ENCODE data around the gene OTUD1.

Gene OTUD1

DNA sequence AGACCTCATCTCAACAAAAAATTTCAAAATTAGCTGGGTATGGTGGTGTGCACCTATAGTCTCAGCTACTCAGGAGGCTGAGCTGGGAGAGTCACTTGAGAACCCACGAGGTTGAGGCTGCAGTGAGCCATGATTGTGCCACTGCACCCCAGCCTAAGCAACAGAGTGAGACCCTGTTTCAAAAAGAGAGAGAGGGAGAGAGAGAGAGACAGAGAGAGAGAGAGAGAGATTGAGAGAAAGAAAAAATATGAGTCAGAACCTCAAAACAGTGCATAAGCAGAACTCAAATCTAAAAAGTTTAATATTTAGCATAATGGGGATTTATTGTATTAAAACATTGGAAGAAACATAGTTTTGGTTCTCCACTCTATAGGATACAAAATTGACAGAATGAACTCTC lies 17.5 kb upstream of the OTUD1 start:
- no peak for DNase-seq (ENCODE audit: low read depth, low spot score)

DNA sequence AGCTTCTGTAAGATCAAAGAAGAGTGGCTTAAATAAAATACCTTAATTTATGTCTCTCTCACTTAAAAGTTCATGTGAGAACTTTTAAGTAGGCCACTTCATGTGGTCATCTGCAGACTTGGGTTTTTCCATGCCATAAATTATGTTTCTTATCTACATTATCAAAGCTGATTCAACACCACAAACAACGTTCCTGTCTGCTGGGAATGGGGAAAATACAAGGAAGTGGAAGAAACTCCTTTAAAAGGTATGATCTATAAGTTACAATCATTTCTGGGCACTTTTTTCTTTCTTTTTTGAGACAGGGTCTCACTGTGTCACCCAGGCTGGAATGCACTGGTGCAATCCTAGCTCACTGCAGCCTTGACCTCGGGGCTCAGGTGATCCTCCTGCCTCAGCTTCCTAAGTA lies 16.9 kb upstream of the OTUD1 start:
- DNase-seq (ENCODE audit: low read depth, low spot score), result no peak

DNA sequence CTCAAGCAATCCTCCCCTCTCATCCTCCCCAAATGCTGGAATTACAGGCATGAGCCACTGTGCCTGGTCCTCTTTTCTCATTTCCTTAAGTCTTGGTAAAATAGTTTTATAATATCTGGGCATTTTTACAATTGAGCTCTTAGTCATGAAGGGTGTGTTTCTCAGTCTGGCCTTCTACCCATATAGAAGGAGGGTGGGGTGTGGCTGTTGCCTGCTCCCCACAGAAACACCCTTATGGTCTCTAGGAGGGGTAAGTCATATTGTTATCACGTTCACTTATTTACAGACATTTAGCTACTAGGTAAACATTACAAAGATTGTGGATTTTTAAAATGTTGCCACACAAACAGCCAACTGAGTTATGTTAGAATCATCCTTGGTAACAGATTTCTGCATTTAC lies 6.7 kb upstream of the OTUD1 start:
- DNase-seq (ENCODE audit: low read depth, low spot score), result no peak

DNA sequence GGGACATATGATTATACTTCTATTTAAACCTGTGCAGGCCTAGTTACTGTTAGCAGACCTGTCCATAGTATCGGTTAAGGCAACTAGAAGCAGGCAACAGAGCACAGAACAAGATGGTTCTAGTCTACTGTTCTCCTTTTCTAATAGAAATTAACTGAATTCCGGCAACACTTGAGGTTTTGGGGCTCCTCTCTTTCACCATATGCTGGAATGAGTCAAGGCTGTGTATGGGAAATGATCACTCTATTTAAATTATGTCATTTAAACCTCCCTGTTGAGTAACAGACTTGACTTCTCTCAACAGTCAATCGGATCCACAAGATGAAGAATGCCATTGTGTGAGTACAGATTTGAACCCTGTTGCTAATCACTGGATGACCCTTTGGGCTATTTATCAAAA lies 6.2 kb upstream of the OTUD1 start:
- no peak for DNase-seq (ENCODE audit: low read depth, low spot score)

DNA sequence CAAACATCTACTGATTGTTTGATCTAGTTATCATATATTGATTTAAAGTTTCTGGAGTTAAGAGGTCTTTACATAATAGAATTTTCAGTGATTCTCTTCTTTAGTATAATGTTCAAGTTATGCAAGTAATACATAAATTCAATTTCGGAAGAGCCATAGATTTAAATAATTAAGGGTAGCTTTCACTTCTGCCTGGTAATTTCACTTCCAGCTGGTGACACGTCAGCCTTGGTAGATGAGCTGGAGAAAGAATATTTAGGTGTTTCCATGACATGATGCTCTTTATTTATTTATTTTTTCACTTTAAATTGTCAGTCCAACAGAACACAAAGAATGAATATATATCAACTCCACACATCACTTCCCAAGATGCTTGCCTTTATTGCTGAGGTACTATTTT lies 5.2 kb upstream of the OTUD1 start:
- no peak for DNase-seq (ENCODE audit: low read depth, low spot score)

DNA sequence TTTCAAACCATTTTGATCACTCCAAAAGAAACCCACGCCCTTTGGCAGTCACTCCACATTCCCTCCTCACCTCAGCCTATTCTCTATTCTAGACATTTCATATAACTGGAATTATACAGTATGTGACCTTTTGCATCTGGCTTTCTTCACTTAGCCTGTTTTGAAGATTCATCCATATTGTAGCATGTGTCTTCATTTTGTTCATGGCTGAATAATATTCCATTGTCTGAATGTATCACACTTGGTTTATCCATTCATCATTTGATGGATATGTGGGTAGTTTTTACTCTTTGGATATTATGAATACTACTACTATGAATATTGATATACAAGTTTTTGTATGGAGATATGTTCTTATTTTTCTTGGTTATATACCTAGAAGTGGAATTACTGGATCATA lies 3.5 kb upstream of the OTUD1 start:
- DNase-seq (ENCODE audit: low read depth, low spot score), result no peak

DNA sequence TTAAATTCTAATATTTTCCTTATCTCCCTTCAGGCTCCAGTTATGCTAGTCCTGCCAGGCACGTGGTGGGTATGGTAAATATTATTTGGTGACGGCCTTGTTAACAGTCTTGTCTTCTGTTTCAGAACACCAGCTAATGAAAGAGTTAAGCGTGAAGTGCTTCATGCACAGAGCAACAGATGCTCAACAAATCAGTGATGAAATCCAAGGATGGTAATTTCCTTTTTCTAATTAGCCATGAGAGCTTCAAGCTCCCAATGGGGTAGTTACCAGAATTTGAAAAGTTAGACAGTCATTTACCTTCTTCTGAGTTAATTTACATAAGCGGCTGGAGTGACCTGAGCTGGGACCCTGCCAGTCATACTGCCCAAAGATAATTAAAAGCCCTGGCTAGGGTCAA lies 1.9 kb upstream of the OTUD1 start:
- DNase-seq (ENCODE audit: low read depth, low spot score), result no peak

DNA sequence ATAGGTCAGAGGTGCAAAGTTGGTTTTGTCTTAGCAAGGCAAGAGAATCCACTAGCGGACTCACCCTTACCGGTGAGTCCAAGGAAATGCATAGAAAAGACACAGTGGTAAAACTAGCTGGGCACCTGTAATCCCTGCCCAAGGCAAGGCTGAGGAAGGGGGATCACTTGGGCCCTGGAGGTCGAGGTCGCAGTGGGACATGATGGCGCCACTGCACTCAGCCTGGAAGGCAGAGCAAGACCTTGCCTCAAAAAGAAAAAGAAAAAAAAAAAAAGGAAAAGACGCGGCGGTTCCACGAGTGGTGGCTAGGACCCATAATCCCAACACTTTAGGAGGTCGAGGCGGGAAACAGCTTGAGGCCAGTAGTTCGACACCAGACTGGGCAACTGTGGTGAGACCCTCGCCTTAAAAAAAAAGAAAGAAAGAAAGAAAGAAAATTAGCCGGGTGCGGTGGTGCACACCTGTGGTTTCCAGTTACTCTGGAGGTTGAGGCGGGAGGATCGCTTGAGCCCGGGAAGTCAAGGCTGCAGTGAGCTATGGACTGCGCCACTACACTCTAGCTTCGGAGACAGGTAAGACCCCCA lies 820 bp upstream of the OTUD1 start:
- DNase-seq (ENCODE audit: low read depth, low spot score), result no peak

DNA sequence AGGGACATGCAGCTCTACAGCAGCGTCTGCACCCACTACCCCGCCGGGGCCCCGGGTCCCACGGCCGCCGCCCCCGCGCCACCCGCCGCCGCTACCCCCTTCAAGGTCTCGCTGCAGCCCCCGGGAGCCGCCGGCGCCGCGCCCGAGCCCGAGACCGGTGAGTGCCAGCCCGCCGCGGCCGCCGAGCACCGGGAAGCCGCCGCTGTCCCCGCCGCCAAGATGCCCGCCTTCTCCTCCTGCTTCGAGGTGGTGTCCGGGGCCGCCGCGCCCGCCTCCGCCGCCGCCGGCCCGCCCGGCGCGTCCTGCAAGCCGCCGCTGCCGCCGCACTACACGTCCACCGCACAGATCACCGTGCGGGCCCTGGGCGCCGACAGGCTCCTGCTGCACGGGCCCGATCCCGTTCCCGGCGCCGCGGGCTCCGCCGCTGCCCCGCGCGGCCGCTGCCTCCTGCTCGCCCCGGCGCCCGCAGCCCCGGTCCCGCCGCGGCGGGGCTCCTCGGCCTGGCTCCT lies 631 bp downstream of the OTUD1 start:
- no peak for DNase-seq (ENCODE audit: low read depth, low spot score)

DNA sequence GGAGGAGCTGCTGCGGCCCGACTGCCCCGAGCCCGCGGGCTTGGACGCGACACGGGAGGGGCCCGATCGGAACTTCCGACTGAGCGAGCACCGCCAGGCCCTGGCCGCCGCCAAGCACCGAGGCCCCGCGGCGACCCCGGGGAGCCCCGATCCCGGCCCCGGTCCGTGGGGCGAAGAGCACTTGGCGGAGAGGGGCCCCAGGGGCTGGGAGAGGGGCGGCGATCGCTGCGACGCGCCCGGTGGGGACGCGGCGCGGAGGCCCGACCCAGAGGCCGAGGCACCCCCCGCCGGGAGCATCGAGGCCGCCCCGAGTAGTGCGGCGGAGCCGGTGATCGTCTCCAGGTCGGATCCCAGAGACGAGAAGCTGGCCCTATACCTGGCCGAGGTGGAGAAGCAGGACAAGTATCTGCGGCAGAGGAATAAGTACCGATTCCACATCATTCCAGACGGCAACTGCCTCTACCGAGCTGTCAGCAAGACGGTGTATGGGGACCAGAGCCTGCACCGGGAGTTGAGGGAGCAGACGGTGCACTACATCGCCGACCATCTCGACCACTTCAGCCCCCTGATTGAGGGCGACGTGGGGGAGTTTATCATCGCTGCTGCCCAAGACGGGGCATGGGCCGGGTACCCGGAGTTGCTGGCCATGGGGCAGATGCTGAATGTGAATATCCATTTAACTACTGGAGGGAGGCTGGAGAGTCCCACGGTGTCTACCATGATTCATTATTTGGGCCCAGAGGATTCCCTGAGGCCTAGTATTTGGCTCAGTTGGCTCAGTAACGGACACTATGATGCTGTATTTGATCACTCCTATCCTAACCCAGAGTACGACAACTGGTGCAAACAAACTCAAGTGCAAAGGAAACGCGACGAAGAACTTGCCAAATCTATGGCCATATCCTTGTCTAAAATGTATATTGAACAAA lies 1.4 kb downstream of the OTUD1 start:
- DNase-seq (ENCODE audit: low read depth, low spot score), result peak; percentile 47

DNA sequence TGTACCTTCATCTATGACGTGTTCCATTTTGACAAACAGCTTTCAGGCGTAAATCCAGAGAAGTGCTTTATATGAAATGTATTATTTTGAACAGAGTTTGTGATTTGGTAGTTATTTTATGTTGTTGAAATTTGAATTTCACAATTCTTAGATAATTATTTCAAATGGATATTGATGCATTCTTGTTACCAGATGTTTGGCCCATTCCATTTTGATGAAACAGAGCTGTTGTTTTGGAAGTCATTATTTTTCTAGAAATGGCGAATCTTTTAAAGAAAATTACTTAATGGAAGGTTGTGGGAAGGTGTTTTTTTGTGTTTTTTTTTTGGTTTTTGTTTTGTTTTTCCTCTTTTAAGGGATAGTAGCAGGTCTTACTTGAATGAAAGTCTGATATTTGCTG lies 2.4 kb downstream of the OTUD1 start:
- DNase-seq (ENCODE audit: low read depth, low spot score), result no peak

DNA sequence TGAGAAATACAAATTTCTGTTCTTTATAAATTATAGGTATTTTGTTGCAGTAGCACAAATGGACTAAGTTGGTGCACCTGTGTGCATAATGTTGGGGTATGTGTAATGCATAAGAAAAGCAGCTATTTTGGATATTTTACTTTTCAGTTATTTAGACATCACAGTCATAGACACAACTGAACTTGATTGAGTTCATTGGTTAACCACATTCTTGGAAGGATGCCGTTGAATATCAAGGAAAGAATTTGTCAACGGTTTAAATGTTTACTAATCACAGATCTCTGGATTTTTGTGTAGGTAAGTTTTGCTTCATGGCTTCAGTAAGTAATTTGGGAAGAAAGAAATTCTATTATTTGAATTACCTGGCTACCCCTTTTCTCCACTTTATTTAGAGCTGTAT lies 4.1 kb downstream of the OTUD1 start:
- no peak for DNase-seq (ENCODE audit: low read depth, low spot score)

DNA sequence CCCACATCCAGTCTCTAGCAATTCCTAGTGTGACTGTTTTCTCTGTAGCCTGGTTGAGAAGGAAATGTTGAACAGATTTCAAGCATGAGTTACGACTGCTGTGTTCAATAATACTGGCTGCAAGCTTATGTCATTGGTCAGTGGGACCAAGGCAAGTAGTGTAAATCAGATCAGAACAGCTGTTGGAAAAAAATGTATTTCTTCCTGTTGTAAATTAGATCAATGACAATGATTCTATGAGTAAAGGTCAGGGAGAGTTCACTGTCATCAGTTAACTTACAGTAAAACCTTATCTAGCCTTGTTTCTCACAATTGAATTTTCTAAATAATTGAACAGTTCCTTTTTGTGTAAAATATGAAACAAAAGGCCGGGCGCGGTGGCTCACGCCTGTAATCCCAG lies 6.7 kb downstream of the OTUD1 start:
- no peak for DNase-seq (ENCODE audit: low read depth, low spot score)

DNA sequence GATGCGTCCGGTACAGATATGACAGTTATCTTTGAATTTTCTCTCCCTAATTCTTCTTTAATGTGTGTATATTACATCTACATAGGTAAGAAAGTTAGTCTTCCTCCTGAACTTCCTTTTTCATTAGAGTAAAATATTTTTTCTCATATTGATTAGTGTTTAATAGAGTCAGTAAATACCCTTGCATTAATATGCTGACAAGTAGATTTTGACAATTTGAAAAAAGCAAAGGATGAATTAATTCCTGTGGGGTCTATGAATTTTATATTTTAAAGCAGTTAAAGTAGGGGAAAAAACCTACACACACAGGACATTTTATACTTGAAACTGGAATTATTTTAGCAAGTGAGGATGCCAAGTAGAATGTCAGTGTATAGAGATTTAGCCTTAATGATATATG lies 9.4 kb downstream of the OTUD1 start:
- no peak for DNase-seq (ENCODE audit: low read depth, low spot score)

DNA sequence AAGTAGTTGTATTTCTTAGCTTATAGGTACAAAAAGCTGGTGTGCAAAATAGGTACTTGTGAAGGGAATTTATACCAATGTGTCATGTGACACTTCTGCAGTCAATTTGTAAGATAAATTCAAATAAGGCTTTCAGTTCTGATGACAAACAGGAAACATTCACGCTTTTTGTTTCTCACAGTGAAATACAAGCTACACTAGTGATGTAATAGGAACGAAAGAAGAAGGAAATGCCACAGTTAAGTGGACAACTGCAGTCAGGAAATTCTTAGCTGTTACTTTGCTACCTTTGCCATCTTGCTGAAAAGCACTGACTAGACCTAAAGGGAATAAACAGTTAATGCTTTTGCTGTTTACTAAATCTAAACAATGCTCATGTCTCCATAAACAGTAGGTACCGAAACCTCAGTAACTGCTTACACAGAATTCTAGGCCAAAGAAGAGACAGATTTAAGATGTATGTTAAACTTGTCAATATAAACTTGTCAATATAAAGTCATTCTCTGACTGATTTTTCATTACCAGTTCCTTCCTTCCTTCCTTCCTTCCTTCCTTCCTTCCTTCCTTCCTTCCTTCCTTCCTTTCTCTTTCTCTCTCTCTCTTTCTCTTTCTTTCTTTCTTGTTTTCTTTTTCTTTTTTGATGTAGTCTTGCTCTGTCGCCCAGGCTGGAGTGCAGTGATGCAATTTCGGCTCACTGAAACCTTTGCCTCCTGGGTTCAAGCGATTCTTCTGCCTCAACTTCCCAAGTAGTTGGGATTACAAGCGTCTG lies 10.1 kb downstream of the OTUD1 start:
- DNase-seq (ENCODE audit: low read depth, low spot score), result no peak

DNA sequence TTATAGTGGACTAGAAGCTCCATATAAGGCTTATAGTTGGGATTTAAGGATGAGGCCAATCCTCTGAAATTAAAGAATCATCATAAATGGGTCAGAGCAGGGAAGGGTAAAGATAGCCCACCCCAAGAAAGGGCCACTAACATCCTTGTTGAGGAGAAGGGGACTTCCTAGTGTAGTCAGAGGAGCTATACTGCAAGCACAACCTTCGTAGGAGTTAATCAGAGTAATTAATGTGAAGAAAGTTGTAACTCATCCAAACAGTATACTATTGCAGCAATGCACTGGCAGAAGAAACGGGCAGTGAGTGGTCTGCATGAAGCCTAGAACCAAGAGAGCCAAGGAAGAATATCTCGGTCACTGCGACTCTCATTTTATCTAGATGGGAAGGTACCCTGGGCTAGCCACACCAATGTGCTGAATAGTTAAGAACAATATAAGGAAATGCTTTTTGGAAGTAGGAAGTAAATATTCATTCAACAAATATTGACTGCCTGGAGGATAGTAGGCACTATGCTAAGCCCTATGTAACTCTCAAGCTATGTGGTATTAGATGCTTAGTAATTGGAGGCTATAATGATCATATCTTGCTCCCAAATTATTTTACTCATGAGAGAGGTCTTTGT lies 13.3 kb downstream of the OTUD1 start:
- no peak for DNase-seq (ENCODE audit: low read depth, low spot score)

DNA sequence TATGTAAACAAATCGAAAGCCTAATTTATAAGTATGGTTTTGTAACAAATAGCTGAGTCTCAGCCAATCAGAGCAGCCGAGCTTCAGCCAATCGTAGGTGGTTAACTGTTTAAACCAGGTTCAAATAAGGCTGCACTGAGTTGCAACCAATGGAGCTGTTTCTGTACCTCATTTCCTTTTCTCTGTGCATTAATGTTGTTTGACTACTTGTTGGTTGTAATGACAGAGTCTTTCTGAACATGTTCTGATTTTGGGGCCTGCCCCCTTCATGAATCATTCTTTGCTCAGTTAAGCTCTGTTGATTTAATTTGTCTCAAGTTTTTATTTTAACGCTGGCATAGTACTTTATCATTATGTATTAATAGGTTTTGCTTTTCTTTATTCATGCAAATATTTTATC lies 14.6 kb downstream of the OTUD1 start:
- no peak for DNase-seq (ENCODE audit: low read depth, low spot score)

DNA sequence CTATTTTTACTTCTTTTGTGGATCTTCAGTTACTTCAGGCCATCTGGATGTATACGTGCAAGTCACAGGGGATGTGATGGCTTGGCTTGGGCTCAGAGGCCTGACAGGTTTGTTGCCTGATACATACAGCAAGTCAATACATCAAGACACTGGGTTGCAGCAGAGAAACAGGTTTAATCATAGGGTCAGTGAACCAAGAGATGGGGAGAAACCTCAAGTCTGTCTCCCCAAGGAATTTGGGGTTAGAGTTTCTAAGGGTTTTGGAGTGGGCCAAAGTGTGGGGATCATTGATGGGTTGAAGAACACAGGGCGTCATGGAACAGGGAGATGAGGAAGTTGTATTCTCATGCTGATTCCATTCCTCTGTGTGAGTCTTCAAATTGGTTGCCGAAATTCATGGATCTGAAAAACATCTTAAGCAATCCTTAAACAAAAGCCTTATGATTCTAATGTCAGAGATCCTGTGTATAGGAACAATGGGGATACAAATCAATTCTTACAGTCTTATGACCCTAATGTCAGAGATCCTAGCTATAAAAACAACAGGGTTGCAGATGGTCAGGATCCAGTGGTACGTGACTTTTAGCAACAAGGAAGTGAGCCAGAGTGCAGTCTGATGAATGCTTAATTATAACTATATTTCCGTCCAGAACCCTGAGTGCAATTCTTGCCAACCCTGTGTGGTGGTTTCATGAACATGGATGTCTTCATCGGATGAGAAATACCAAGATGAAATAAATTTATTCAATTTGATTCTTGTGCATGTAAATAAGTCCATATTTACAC lies 18.9 kb downstream of the OTUD1 start:
- DNase-seq (ENCODE audit: low read depth, low spot score), result no peak

DNA sequence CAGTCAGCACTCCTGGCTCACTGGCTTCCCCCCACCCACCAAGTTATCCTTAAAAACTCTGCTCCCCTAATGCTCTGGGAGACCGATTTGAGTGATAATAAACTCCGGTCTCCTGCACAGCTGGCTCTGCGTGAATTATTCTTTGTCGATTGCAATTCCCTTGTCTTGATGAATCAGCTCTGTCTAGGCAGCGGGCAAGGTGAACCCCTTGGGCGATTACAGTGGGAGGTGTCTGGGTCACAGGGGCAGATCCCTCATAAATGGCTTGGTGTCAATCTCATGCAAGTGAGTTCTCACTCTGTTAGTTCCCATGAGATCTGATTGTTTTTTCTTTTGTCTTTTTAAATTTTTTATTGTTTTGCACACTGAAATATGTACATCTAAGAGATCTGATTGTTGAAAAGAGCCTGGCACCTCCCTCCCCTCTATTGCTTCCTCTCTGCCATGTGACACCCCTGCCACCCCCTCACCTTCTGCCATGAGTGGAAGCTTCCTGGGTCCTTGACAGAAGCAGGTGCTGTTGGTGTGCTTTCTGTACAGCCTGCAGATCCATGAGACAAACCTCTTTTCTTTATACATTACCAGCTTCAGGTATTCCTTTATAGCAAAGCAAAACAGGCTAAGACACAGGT lies 20.5 kb downstream of the OTUD1 start:
- DNase-seq (ENCODE audit: low read depth, low spot score), result no peak

DNA sequence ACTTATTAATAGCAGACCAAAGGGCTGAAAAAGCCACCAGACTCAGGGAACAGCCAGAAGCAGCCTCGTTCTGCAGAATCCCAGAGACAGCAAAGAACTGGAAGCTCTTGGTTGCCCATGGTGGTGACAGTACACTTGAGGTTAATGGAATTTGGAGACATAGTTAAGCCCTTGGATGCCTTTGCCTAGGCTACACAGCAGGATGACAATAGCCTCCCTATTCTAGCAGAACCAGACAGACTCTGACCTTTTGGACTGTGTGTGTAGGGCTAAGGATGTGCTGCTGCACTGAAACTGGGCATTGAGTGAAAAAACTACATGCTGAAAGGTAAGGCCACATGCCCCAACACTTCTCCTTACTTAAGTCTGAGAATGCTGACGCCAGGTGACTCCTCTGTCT lies 22.7 kb downstream of the OTUD1 start:
- no peak for DNase-seq (ENCODE audit: low read depth, low spot score)

DNA sequence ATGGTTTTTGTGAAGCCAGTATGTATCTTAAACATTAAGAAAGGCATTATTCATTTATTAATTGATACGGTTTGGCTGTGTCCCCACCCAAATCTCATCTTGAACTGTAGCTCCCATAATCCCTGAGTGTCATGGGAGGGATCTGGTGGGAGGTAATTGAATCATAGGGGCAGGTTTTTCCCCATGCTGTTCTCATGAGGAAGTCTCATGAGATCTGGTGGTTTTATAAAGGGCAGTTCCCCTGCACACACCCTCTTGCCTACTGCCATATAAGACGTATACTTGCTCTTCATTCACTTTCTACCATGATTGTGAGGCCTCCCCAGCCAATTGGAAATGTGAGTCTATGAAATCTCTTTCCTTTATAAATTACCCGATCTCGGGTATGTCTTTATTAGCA lies 28.1 kb downstream of the OTUD1 start:
- DNase-seq (ENCODE audit: low read depth, low spot score), result no peak
